ENCODE measurements around the gene FILIP1L. TPM values are rescaled to one million over a fixed set of nuclear protein-coding genes. Genes with fewer than 3 reads are reported as not detected.
"Not testable (repeated sequence)": the region's sequence is repeated elsewhere in the genome, so short reads cannot be mapped to it uniquely, and the experiment has no call there.

The FILIP1L gene
- total RNA-seq, 1 donor from 2014 or later = 136 TPM

DNA sequence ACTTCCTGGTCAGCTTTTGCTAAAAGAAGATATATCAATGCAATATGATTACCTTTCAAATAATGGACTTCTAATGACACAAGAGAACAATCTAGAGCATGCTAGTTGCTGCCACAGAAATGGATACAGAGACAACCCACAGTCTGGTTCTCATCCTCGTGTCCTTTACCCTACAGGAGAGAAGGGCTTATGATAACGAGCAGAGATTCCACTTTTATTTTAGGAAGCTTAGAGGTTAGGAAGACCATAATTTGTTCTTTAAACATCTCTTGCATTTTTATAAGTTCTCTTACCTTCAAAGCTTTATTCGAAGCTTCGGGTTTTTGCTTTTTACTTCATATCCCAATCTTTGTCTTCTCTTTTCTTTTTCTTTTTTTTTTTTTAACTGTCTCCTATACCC is 39.1 kb downstream of the FILIP1L start:
- no peak for DNase-seq (ENCODE audit: low spot score)

GRCh38 chr3:100073714-100074307 is 40.5 kb downstream of the FILIP1L start:
- peak; percentile 49 for DNase-seq (ENCODE audit: low spot score)

GRCh38 chr3:100073049-100073713 is 41.1 kb downstream of the FILIP1L start:
- DNase-seq (ENCODE audit: low spot score) = no peak

GRCh38 chr3:100072326-100073048 is 41.8 kb downstream of the FILIP1L start:
- DNase-seq (ENCODE audit: low spot score) = no peak

DNA sequence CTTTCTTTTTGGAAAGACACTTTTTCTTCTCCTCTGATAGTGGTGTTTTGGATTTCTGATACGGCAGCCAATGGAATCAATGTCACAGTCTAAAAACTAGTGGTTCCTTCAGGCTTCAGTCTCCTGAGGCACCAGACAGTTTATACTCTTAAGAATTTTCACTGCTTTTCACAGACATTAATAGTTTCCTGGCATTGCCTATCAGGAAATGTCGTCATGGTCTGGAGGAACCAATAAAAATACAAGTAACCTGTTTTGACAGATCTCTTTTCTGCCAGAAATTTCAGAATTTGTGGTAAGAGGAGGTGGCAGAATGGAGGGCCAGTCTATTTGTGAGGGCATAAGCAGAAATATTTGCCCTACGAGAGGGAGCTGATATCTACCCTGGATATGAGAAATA is 44.8 kb downstream of the FILIP1L start:
- DNase-seq (ENCODE audit: low spot score) = no peak

DNA sequence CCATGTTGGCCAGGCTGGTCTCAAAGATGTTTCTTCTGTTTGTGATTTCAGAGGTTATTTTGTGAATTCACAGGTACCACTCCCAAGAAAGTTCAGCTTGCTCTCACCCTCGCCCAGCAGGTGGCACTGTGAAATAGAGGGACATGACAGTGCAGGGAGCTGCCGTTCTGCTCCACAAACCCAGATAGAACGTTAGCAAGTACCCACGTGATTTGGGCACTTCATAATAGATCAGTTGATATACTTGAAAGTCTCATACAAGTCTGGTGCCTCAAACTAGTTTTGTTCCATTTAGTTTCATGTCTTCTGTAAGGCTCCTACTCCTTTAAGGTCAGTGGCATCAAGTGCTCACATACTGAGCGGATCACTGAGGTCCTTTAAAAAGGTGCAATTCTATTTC is 45.5 kb downstream of the FILIP1L start:
- peak; percentile 84 for DNase-seq (ENCODE audit: low spot score)

GRCh38 chr3:100067589-100067988 is 46.7 kb downstream of the FILIP1L start:
- DNase-seq (ENCODE audit: low spot score) = no peak

- DNase-seq (ENCODE audit: low spot score) = no peak
Observed at GRCh38 chr3:100063929-100064461, 50.3 kb downstream of the FILIP1L start.

DNA sequence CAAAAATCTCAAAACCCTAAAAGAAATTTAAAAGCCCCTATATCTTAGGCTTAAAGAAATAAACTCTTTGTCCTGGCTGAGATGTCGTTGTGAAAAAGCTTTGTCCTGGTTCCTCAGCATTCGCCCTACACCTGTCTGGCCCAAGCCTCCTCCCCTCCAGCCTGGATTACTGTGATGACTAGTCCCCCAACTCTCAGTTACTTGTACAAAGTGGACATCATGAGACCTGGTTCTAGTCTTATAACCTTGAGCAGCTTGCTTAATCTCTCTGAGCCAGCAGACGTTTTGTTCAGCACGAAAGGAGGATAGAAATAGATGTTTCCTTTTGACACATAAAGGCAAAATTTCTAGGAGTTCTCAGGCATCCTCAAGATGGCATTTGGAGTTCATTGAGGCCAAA is 51.6 kb downstream of the FILIP1L start:
- DNase-seq (ENCODE audit: low spot score) = no peak

DNA sequence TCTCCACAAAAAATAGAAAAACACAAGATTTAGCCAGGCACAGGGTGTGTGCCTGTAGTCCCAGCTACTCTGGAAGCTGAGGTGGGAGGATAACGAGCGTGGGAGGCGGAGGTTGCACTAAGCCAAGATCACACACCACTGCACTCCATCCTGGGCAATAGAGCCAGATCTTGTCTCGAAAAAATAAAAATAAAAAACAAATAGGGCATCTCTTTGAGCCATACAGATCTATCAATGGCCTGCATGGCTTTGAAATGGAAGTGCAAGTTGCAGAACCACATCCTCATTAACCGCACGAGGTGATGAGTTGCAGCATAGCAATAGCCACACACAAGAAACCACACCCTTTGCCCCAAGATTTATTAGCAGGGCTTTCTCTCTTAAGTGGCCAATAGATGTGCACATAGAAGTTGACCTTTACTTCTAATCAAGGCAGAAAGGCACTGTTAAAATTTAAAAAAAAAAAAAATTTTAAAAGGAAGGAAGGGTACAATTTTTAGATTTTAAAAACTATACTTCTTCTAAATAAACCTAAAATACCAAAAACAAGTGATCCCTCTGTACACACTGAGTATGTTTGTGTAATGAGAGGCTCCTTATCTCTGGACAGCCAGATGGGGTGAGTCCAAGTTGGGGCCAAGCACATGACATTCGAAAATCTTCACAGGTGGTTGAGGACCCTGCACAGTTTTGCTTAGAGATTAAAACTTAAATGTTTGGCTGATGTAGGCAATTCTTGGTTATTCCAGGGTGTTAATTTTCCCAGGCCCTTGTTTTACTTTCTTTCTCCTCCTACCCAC is 53.4 kb downstream of the FILIP1L start:
- no peak for DNase-seq (ENCODE audit: low spot score)

DNA sequence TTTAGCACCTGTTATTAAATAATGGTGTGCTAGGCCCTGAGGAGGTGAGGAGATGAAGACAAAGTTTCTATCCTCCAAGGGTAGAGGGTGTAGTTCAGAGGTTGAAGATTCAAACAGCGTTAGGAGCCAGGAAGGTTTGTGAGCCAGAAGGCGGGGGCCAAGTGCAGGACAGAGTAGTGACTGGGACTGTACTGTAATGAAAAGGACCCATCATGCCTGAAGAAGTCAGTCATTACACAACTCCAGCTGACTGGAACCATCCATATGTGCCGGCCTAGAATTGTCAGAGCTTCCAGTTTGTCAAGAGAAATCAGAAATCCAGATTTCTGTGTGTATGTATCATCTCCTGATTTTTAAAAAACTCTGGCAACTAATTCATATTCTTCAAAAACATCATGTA is 54.8 kb downstream of the FILIP1L start:
- DNase-seq (ENCODE audit: low spot score) = no peak

GRCh38 chr3:100057716-100058575 is 56.4 kb downstream of the FILIP1L start:
- DNase-seq (ENCODE audit: low spot score) = no peak

DNA sequence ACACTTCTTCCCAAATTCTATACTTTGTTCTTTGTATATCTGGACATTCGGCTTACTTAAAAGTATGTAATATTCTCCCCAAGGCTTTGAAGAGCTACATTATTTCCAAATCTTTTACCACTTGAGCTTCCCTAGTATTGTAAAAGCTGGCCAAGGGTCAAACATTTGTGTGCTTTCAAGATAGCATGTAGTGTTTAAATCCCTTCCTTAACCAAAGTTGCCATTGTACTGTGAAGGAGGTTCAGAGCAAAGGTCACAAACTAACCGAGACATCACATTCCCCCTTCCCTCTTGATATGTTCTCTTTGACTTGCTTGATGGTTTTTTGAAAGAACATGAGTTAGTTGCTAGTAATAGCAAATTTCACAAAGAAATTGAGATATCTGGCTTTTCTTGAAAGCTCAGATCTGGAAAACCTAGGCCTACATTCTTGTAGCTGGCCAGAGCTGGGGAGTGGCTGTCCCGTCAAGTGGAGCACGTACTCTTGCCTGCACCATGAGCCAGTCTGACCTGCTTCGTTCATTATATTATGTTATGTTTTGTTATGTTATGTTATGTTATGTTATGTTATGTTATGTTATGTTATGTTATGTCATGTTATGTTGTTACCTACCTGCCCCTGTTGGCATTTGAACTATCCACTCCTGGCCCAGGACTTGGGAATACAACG is 60.2 kb downstream of the FILIP1L start:
- no peak for DNase-seq (ENCODE audit: low spot score)

DNA sequence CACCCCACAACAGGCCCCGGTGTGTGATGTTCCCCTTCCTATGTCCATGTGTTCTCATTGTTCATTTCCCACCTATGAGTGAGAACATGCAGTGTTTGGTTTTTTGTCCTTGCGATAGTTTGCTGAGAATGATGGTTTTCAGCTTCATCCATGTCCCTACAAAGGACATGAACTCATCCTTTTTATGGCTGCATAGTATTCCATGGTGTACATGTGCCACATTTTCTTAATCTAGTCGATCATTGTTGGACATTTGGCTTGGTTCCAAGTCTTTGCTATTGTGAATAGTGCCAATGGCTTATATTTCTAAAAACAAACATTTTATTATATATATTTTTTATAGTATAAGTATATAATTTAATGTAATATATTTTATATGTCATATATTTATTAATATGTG is 62.8 kb downstream of the FILIP1L start:
- DNase-seq (ENCODE audit: low spot score) = not testable (repeated sequence)

GRCh38 chr3:100048248-100048647 is 66.1 kb downstream of the FILIP1L start:
- no peak for DNase-seq (ENCODE audit: low spot score)

DNA sequence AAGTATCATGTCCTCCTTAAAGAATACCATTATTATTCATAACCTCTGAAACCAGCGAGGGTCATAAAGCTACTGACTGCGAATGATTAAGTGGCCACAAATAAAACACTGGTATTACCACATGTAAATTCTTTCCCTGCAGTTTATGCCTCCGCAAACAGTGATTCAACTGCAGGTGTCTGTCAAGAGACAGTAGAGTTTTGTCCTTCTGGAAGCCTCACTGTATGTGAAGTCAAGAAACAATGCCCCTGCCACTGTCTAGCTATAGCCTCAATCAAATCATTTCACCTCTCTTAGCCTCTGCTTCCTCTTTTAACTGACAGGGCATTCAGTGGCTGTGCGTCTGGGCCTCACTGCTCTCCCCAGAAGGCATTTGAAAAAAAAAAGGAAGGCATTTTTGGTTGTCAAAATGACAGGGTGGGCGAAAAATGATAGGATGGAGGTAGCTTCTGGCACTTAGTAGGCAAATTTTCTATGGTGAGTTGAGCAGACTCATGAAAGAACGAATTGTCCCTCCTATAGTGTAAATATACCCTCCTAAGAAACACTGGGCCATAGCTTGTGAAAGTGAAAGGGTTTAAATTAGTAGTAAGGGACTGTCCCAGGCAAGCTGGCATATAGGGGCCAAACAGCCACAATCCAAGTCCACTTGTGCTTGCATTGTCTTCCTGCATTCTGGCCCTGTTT is 66.7 kb downstream of the FILIP1L start:
- no peak for DNase-seq (ENCODE audit: low spot score)

DNA sequence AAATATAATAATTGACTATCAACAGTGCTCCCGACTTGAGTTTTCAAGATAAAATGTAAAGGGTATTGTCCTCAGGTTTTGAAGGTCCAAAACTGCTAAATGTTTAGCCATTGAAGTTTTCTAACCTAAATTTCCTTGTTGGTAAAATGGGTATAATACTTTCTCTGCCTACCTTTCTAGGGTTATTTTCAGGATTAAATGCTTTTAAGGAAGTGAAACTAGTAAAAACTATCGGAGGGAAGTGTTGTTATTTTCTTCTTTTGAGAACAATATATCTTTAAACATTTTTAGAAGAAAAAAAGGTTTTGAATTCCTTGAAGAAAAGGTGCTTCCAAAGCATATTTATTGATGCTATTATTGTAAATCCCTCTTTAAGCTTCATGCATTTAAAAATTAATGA is 67.3 kb downstream of the FILIP1L start:
- no peak for DNase-seq (ENCODE audit: low spot score)

DNA sequence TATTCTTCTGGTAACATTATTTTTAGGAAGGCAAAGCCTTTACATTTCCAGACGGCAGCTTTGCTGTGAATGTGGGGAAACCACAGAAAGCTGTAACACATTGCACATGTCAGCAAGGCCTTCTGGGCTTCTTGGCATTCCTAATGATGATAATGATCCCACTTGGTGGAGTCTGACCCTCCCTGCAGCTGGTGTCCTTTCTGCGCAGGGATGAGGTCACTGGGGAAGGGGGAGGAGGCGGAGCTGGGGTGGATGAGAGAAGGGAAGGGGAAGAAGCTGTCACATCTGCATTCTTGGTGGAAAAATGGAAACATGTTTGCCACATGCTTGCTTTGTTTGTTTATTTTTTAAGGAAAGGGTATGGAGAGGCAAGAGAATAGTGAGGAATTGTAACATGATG is 68.6 kb downstream of the FILIP1L start:
- no peak for DNase-seq (ENCODE audit: low spot score)

DNA sequence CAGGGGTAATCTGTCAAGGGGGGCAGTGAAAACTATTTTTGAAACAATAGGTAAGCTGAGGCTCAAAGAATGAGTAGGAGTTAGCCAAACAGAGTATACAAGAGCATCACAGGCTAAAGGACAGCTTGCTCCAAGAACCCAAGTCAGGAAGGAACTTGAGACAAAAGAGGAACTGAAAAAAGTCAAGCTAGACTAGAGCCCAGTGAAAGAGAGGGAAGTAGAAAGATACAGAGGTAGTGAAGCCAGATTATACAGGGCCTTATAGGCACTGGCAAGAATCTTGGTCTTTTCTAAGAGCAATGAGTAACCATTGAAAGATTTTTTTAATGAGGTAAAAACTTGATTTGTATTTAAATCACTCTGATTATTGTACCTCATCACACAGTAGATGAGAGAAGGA is 69.9 kb downstream of the FILIP1L start:
- DNase-seq (ENCODE audit: low spot score) = no peak

DNA sequence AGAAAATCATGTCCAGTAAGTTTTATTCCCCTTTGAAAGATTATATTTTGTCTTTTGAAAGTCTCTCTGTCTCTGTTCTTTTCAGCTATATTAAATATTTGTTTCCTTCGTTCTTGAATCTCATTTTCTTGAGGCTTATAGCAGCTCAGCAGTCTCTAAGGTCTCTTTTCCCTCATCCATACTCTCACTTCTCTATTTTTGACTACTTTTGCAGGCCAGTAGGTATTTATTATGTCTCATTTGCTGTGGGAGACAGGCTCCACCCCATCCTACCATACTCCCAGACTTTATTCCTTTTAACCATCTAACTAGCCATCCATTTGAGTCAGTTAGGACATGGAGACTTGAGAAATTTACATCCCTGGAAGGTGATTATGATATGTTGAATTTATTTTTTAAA is 71.0 kb downstream of the FILIP1L start:
- no peak for DNase-seq (ENCODE audit: low spot score)
